Measurements from ENCODE around the gene COBL.

DNA sequence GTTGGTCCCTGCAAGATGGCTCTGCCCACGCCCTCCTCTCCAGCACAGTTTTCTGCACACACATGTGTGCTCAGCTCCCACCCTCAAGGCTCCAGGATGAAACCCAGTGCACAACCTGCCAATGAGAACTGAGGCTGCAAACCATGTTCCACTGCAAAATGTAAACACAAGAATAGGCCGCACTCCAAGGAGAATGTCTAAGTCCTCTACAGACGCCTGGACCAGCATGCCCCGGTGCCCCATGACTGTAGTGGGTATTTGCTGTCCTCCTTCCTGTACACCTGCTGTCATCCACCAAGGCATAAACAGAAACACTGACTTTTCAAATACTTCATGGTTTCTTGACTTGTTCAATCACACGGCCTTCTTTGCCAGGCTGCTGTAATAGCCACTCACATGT, 72.6 kb downstream of the COBL start:
- TF ChIP-seq TCF7L2 (IDR thresholded peaks at IDR 0.05; ENCODE audit: low read depth, low read length) (no peak), SIN3A (IDR thresholded peaks at IDR 0.05; ENCODE audit: borderline replicate concordance, insufficient read depth, low read depth, low read length) (no peak), POLR2AphosphoS5 (IDR thresholded peaks at IDR 0.05; ENCODE audit: low read depth, low read length) (no peak)
- TF ChIP-seq, protein P1, sequence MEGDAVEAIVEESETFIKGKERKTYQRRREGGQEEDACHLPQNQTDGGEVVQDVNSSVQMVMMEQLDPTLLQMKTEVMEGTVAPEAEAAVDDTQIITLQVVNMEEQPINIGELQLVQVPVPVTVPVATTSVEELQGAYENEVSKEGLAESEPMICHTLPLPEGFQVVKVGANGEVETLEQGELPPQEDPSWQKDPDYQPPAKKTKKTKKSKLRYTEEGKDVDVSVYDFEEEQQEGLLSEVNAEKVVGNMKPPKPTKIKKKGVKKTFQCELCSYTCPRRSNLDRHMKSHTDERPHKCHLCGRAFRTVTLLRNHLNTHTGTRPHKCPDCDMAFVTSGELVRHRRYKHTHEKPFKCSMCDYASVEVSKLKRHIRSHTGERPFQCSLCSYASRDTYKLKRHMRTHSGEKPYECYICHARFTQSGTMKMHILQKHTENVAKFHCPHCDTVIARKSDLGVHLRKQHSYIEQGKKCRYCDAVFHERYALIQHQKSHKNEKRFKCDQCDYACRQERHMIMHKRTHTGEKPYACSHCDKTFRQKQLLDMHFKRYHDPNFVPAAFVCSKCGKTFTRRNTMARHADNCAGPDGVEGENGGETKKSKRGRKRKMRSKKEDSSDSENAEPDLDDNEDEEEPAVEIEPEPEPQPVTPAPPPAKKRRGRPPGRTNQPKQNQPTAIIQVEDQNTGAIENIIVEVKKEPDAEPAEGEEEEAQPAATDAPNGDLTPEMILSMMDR (IDR thresholded peaks at IDR 0.05) = no peak
- TF ChIP-seq, protein P2, sequence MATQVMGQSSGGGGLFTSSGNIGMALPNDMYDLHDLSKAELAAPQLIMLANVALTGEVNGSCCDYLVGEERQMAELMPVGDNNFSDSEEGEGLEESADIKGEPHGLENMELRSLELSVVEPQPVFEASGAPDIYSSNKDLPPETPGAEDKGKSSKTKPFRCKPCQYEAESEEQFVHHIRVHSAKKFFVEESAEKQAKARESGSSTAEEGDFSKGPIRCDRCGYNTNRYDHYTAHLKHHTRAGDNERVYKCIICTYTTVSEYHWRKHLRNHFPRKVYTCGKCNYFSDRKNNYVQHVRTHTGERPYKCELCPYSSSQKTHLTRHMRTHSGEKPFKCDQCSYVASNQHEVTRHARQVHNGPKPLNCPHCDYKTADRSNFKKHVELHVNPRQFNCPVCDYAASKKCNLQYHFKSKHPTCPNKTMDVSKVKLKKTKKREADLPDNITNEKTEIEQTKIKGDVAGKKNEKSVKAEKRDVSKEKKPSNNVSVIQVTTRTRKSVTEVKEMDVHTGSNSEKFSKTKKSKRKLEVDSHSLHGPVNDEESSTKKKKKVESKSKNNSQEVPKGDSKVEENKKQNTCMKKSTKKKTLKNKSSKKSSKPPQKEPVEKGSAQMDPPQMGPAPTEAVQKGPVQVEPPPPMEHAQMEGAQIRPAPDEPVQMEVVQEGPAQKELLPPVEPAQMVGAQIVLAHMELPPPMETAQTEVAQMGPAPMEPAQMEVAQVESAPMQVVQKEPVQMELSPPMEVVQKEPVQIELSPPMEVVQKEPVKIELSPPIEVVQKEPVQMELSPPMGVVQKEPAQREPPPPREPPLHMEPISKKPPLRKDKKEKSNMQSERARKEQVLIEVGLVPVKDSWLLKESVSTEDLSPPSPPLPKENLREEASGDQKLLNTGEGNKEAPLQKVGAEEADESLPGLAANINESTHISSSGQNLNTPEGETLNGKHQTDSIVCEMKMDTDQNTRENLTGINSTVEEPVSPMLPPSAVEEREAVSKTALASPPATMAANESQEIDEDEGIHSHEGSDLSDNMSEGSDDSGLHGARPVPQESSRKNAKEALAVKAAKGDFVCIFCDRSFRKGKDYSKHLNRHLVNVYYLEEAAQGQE (IDR thresholded peaks at IDR 0.05; ENCODE audit: insufficient read depth in 1 of 2, low read depth in 2 of 2, low read length in 1 of 2) = no peak
